HG03575 (cell line): ENCODE data around the gene DUSP12.
"Not testable (repeated sequence)": the region's sequence is repeated elsewhere in the genome, so short reads cannot be mapped to it uniquely, and the experiment has no call there.

Experiments used
- ATAC-seq: cut with Tn5 transposase; IDR thresholded peaks from one replicate; pipeline ENCODE4 v1.9.1; 2021; ENCODE audit not compliant: unreplicated experiment, insufficient number of reproducible peaks, low FRiP score; ENCODE audit errors: extremely low read depth

The DUSP12 gene, protein sequence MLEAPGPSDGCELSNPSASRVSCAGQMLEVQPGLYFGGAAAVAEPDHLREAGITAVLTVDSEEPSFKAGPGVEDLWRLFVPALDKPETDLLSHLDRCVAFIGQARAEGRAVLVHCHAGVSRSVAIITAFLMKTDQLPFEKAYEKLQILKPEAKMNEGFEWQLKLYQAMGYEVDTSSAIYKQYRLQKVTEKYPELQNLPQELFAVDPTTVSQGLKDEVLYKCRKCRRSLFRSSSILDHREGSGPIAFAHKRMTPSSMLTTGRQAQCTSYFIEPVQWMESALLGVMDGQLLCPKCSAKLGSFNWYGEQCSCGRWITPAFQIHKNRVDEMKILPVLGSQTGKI

DNA sequence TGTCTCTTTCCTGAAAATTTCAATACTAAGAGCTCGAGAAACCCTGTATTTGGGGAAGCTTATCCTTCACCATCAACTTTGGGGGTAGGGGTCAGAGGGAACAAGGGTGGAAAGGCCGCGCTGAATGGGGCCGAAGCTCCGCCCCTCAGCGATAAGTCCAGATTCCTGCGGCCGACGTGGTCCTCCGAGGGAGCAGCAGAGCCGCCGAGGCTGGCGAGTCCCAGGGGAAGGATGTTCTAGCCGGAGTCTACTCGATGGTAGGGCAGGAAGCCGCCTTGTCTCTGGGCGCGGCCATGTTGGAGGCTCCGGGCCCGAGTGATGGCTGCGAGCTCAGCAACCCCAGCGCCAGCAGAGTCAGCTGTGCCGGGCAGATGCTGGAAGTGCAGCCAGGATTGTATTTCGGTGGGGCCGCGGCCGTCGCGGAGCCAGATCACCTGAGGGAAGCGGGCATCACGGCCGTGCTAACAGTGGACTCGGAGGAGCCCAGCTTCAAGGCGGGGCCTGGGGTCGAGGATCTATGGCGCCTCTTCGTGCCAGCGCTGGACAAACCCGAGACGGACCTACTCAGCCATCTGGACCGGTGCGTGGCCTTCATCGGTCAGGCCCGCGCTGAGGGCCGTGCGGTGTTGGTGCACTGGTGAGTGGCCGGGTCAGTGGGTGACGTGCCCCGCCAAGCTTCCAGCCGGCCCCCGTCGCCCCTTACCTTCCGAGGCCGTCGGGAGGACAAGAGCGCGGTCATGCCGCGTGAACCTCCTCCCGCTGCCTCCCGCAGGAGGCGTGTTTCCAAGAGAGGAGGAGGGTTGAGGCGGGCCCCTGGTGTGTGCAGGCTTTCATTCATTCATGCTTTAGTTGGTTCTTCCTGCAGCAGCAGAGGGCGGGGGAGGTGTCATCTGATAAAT lies at the start of gene DUSP12:
Gene DUSP12, plus strand, starts transcription at position 278 of the 899 bp plus-strand sequence. Its CDS starts 16 bp downstream, at position 294.
- ATAC-seq: peak; percentile 85

DNA sequence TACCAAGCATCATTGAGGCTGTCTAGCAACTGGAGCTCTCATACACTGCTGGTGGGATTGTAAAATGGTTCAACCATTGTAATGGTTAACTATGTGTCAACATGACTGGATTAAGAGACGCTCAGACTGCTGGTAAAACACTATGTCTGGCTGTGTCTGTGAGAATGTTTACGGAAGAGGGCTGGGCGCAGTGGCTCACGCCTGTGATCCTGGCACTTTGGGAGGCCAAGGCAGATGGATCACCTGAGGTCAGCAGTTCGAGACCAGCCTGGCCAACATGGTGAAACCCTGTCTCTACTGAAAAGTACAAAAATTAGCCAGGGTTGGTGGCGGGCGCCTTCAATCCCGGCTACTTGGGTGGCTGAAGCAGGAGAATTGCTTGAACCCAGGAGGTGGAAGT lies 47.3 kb upstream of the DUSP12 start:
- no peak for ATAC-seq

DNA sequence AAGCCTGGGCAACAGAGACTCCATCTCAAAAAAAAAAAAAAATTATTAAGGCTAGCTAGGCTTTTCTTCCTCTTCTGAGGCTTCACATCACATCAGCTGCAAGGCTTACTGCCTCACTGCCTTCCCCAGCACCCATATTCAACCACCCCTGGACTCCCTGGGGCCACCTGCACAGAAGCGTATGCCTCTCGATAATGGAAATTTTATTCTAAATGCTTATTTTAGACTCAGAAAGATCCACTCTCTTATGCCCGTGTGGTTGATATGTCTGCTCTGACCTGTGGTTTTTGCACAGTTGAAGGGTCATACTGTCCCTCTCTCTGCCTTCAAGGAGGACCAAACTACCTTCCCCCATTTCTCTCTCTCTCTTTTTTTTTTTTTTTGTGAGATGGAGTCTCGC lies 44.0 kb upstream of the DUSP12 start:
- ATAC-seq: no peak

DNA sequence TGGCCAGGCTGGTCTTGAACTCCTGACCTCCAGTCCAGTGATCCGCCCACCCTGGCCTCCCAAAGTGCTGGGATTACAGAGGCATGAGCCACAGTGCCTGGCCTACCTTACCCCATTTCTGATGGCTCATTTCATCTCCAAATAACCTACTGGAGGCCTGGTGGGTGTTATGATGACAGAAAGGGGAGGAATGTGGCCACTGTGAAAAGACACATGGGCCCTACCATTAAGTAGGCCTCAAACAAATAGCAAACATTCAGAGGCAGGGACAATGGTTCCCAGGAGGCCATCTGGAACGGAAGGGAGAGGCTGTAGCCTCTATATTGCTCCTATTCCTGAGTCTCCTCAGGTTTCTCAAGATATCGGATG lies 43.5 kb upstream of the DUSP12 start:
- ATAC-seq: no peak

DNA sequence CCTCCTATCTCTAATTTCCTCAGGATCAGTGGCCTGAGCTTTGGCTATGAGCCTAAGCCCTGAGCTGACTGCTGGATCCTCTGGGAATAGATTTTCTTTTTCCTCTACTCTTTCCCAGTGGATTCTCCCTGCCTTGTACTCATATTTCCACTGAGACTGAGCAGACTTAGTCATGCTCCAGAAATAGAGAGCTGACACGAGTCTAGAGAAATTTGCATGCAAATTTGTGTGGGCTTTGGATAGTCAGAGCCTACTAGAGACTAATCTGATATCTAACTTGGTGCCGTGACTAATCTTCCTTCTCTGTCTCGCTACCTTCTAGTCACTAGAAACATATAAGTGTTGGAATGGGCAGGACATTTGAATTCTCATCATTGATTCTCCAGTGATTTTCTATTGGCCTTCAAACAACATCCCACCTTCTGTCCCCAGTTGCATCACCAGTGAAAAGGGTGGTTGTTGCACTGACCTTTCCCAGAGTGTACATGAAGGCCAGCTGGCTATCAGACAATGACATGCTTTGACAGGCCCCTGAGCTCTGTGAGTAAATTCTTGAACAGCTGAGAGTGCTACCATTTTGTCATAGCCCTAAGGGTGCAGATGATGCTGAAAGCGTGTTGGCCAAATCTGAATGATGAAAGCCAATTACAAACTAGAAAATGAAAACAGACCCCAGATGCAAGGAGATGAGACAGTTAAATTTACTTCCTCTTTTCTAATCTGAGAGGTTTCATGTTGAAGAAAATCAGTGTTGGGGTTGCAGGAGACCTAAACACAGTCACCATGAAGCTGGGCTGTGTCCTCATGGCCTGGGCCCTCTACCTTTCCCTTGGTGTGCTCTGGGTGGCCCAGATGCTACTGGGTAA lies 42.9 kb upstream of the DUSP12 start, which contains the start of gene FCRLA:
Gene FCRLA, plus strand, starts transcription at position 748 of the 866 bp plus-strand sequence. Its CDS starts 36 bp downstream, at position 784.
- peak; percentile 33 for ATAC-seq

DNA sequence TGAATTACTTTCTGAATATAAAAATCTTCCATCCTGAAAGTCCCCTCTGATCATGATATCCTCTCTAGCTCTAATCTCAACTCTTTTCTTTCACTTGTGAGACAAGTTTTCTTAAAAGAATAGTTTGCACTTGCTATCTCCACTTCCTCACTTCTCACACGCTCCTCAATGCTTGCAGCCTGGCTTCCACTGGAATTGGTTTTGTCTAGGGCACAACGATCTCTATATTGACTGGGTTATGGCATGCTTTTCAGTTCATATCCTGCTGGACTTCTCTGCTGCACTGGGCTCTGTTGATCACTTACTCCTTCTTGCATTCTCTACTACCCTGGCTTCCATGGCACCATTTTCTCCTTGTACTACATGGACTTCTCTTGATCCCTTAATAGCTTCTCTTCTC lies 42.1 kb upstream of the DUSP12 start:
- ATAC-seq: no peak

DNA sequence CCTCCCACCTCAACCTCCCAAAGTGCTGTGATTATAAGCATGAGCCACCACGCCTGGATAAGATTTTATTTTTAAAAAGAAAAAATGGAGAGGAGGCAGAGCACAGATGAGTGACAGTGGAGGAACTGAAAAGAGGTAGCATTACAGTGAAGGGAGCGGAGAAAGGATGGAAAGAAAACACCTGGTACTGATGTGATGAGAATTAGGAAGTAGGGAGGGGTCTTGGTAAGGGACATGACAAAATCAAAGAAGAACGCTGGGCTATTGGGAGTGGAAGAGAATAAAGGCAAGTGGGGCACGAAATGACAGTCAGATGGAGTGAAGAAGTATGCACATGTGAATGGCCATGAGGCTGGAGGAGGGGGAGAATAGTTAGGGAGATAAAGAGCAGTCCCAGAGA lies 40.2 kb upstream of the DUSP12 start:
- ATAC-seq: no peak

DNA sequence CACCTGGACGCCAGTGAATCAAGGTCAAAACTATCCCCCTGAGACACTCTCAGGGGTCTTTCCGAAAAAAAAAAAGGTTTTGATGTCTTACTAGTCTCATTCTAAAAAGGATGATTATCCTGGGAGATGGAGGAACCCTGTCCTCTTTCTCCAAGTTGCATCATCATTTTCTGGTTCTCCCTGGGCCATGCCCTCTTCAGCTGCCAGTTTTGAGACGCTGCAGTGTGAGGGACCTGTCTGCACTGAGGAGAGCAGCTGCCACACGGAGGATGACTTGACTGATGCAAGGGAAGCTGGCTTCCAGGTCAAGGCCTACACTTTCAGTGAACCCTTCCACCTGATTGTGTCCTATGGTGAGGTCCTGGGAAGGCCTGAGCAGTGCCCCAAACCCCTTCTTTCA lies 39.0 kb upstream of the DUSP12 start:
- ATAC-seq: no peak

DNA sequence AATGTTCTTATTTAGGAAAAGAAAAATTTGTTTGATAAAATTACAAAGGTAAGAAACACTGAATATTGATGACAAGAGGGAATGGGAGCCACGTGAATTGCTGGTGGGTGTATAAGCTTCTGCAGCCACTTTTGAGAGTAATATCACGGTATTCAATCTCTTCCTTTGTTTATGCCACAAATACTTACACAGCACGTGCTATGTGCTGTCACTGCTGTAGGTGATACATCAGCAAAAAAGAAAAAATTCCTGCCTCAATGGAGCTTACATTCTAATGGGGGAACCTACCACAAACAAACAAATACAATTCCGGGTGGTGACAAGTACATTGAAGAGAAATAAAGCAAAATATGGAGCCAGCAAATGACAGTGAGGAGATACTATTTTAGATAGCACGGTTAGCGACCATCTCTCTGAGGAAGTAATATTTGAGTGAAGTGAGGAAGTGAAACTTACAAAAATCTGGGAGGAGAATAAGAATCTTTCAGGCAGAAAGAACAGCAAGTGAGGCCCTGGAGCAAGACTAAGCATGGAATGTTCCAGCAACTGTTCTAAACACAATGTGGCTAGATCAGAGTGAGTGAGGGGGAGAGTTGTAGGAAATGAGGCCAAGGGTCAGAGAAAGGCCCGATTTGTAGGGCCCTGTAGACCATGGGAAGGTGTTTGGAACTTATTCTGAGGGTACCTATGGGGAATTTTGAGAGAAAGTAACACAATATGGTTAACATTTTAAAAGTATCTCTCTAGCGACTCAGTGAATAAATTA lies 30.8 kb upstream of the DUSP12 start:
- ATAC-seq: no peak

DNA sequence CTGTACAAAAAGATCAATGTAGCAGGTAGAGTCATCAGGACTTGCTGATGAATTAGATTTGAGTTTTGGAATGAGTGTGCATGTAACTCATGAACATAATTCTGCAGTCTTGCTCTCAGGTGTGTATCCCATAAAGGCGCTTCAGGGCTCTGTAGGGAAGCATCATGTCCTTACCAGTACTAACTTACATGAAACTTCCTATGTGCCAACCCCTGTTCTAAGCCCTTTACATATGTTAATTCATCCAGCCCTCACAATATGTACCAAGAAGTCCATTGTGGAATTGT lies 30.3 kb upstream of the DUSP12 start:
- ATAC-seq: no peak

DNA sequence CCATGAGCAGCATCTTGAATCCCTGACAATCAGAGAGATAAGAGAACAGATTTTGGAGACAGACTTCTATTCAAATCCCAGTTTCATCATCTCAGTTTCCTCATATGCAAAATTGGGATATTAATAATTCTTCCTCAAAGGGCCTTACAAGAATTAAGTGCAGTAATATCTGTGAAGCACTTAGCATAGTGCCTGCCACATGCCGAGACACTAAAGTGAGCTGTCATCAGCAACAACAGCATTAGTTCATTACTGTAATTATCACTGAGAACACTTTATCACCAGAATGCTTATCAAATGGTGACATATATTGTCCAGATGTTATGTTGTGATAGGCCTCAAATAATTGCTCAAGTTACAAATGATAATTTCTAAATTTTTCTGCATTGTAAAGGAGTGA lies 29.2 kb upstream of the DUSP12 start:
- ATAC-seq: no peak

DNA sequence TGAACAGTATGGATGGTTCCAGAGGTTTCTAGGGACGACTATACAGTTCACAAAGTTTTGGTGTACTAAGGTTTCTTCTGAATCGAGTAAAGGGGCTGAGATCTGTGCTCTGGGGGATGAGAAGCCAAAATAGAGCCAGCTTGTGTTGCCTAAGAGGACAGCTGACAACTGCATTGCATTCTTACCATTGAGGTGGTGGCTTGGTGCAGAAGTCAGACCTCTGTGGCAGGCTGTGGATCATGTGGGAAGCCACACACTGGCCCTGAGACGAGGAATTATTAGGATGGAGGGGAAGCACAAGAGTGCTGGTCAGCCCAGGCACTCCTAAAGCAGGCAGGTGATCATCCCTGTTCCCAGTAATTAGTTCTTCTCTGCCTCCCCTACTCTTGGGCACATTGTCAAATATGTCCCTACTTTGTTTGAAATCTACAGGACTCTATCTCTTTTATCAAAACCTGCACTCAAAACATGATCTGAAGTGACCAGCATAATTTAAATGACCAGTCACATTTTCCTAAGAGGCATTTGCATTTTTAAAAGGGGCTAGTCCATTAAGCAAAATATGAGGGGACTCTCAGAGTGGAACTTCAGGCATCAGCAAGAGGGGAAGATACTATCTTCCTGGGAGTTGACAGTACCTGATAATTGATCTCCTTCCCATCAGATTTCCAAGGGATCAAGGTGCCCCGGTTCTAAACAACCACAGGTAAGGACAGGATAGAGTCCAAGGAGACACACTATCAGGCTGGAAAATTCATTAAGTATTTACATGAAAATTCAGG lies 28.4 kb upstream of the DUSP12 start, which contains the start of gene FCRLB:
Gene FCRLB, plus strand, starts transcription at position 589 of the 782 bp plus-strand sequence. CDS start 1,129 bp downstream, outside the sequence.
- no peak for ATAC-seq

DNA sequence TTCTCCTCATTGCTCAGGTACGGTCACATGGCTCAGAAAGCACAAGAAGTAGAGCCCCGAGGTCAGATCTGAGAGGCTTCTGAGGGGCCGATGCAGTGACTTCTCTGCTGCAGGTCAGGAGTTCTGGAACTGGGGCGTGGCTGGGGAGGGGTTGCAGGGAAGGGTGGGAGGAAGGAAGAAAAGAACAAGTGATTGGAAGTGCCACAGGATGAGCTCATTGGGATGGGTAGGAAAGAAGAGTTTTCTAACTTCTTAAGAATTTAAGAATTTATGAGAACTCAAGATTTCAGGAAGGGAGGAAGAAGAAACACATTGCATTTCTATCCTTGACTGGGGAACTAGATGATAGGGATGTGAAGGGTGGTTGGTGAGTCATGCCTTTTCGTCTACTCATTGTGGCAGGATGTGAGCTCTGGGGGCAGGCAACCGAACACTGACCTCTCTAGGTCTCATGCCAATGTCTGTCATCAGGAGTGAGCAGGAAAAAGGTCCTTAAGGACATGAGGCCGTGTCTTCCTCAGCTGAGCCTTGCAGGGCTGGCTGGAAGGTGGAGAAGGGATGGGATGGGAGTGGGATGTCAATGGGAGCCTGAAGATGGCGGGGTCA lies 27.7 kb upstream of the DUSP12 start:
- no peak for ATAC-seq

DNA sequence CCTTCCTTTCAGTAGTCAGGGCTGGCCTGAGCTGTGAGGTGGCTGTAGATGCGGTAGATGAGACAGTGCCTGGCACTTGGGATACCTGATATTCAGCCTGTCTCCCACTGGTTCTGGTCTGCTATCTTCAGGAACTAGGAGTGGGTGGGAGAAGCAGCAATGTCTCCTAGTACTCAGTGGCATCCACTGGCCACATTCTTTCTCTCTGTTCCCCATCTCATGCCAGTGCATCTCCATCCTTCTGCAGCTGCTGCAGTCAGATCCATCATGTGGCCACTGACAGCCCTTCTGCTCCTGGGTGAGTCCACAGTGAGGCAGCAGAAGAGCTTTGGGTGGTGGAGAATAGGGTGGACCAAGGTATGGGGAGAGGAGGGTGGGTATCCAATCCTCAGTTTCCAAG lies 27.2 kb upstream of the DUSP12 start:
- no peak for ATAC-seq

DNA sequence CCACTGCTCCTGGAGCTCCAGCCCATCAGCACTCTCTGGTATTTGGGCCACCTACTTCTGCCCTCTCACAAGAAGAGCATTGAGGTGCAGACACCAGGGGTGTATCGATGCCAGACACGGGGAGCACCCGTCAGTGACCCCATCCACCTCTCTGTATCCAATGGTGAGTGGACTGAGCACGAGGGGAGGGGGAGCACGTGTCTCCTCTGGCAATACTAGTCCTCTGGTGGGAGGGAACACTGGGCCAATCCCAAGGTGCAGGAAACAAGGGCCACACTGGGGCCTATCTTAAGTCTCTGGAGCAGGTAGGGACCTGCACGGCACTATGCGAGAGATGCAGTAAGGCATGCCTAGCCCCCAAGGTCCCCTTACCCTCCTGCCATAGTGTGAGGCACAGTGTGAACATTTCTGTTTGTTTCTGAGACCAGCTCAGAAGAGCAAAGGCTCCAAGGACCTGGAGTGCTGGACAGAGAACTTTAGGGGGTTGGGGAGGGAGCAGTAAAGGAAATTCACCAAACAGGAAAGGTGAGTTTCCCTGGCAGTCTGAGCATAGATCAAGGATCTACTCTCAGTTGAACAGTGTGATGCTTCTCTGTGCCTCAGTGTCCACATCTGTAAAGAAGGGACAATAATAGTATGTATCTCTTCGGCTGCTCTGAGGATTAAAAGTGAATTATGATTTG lies 26.0 kb upstream of the DUSP12 start:
- no peak for ATAC-seq

DNA sequence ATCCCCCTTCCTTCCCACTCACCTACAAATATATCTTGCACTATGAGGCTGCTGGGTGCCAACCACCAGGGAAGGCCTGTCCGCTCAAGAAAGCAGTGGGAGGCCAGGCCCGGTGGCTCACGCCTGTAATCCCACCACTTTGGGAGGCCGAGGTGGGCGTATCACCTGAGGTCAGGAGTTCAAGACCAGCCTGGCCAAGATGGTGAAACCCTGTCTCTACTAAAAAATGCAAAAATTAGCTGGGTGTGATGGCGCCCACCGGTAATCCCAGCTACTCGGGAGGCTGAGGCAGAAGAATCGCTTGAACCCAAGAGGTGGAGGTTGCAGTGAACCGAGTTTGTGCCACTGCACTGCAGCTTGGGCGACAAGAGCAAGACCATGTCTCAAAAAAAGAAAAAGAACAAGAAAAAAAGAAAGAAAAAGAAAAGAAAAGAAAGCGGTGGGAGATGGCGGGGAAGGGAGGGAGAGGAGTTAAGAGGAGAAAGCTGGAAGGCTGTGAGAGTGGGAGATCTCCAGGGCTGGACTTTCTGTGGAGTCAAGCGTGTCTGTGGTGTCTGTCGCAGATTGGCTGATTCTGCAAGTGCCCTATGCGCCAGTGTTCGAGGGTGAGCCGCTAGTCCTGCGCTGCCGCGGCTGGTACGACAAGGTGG lies 24.2 kb upstream of the DUSP12 start:
- not testable (repeated sequence) for ATAC-seq
